Ovary (tissue), 3 donors: ENCODE results near the gene TMEM134.

ENCODE experiments used
- CTCF ChIP-seq, 3 donors: fragments of 450-650 bp in 2 of 3; fragments of 200-600 bp in 1 of 3; IDR thresholded peaks; one replicate each; pipeline versions ENCODE4 v1.5.1 to v1.8.0; 2016 to 2022; ENCODE audit warnings: antibody characterized with exemption in 3 of 3, mild to moderate bottlenecking in 1 of 3
- EP300 ChIP-seq: sonication (generic); formaldehyde crosslinking; IDR thresholded peaks from one replicate; pipeline ENCODE4 v1.6.1; 2017; ENCODE audit warnings: antibody characterized with exemption
- POLR2A ChIP-seq: fragments of 450-650 bp; IDR thresholded peaks from one replicate; pipeline ENCODE4 v1.6.1; 2017; ENCODE audit warnings: antibody characterized with exemption, mild to moderate bottlenecking, moderate library complexity
- donor health status: DM: no; HTN: no; CAD: no.

- no peak for TF ChIP-seq POLR2A
- no peak for TF ChIP-seq CTCF (IDR thresholded peaks at IDR 0.05)
- TF ChIP-seq EP300: no peak
These were observed 15.8 kb upstream of the TMEM134 start for GRCh38 chr11:67484847-67485311.
